ENCODE data around the gene LRRN3.

GRCh38 chr7:111105269-111105668, 14.3 kb downstream of the LRRN3 start:
- TF ChIP-seq, protein P1, sequence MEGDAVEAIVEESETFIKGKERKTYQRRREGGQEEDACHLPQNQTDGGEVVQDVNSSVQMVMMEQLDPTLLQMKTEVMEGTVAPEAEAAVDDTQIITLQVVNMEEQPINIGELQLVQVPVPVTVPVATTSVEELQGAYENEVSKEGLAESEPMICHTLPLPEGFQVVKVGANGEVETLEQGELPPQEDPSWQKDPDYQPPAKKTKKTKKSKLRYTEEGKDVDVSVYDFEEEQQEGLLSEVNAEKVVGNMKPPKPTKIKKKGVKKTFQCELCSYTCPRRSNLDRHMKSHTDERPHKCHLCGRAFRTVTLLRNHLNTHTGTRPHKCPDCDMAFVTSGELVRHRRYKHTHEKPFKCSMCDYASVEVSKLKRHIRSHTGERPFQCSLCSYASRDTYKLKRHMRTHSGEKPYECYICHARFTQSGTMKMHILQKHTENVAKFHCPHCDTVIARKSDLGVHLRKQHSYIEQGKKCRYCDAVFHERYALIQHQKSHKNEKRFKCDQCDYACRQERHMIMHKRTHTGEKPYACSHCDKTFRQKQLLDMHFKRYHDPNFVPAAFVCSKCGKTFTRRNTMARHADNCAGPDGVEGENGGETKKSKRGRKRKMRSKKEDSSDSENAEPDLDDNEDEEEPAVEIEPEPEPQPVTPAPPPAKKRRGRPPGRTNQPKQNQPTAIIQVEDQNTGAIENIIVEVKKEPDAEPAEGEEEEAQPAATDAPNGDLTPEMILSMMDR (IDR thresholded peaks at IDR 0.05): no peak
- TF ChIP-seq POLR2A (IDR thresholded peaks at IDR 0.05): no peak

Data from testis (tissue), 2 donors.